Erythroblast (primary cell): ENCODE measurements around the gene BSCL2.

Experiments
- GATA1 ChIP-seq: IDR thresholded peaks from 2 replicates; pipeline ENCODE4 v1.6.1; 2011; ENCODE audit warnings: low read depth, mild to moderate bottlenecking, control low read depth, low read length, moderate library complexity
- POLR2A ChIP-seq: IDR thresholded peaks from 2 replicates; pipeline ENCODE4 v1.6.1; 2011; ENCODE audit warnings: mild to moderate bottlenecking, low read length

DNA sequence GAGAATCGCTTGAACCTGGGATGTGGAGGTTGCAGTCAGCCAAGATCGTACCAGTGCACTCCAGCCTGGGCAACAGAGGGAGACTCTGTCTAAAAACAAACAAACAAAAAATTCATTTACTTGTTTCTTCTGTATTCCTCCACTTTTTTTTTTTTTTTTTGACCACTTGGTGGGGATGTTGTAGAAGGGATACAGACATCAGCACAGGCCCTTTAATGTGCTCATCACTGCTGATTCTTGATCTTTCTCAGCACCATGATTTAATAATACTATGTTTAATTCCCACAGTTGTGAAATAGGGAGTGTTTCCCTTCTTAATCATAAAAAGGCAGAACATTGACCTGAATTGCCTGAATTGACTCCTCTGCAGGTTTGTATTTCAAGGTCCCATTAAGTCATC, 25.6 kb upstream of the BSCL2 start:
- TF ChIP-seq POLR2A = no peak
- TF ChIP-seq GATA1 = no peak
